GM23338 (cell line): Measurements from ENCODE around the gene SUN2.

ENCODE experiments used
- CREB1 ChIP-seq: fragments of 250-450 bp; sonication (Bioruptor Pico); IDR thresholded peaks from 2 replicates; pipeline ENCODE4 v1.5.0; 2020; ENCODE audit warnings: low read depth, mild to moderate bottlenecking, moderate library complexity
- CTCF ChIP-seq, 2 experiments: fragments of 200-600 bp in 1 of 2; sonication (generic) in 1 of 2; conservative IDR thresholded peaks; 2 replicates each; pipeline versions ENCODE4 v1.5.1 to v1.6.1; 2016 to 2017; ENCODE audit warnings: antibody characterized with exemption in 2 of 2, low read depth in 2 of 2, mild to moderate bottlenecking in 2 of 2, moderate library complexity in 1 of 2
- ETS1 ChIP-seq: IDR thresholded peaks from 2 replicates; pipeline ENCODE4 v1.6.1; 2016; ENCODE audit warnings: antibody characterized with exemption
- EZH2 ChIP-seq: fragments of 200-600 bp; sonication (generic); IDR thresholded peaks from one replicate; pipeline ENCODE4 v1.8.0; 2017; ENCODE audit warnings: antibody characterized with exemption, mild to moderate bottlenecking, low read depth; ENCODE audit not compliant: unreplicated experiment
- EZH2phosphoT487 ChIP-seq: fragments of 200-600 bp; sonication (generic); IDR thresholded peaks from one replicate; pipeline ENCODE4 v1.8.1; 2018; ENCODE audit warnings: antibody characterized with exemption; ENCODE audit not compliant: unreplicated experiment
- JUNB ChIP-seq: IDR thresholded peaks from one replicate; pipeline ENCODE4 v1.6.1; 2016; ENCODE audit warnings: antibody characterized with exemption; ENCODE audit not compliant: unreplicated experiment
- NANOG ChIP-seq: IDR thresholded peaks from 2 replicates; pipeline ENCODE4 v1.6.1; 2016; ENCODE audit warnings: antibody characterized with exemption, borderline replicate concordance
- POLR2AphosphoS5 ChIP-seq: IDR thresholded peaks from 2 replicates; pipeline ENCODE4 v1.6.1; 2016; ENCODE audit warnings: antibody characterized with exemption, low read depth
- REST ChIP-seq: IDR thresholded peaks from one replicate; pipeline ENCODE4 v1.6.1; 2018; ENCODE audit warnings: antibody characterized with exemption; ENCODE audit not compliant: unreplicated experiment
- STAT1 ChIP-seq: IDR thresholded peaks from one replicate; pipeline ENCODE4 v1.6.1; 2016; ENCODE audit warnings: antibody characterized with exemption; ENCODE audit not compliant: unreplicated experiment

GRCh38 chr22:38736257-38736570 is 19.6 kb downstream of the SUN2 start:
- TF ChIP-seq CTCF (conservative IDR thresholded peaks at IDR 0.05; ENCODE audit: low read depth in 2 of 2) = no peak
- TF ChIP-seq POLR2AphosphoS5 = no peak
- no peak for TF ChIP-seq REST
- TF ChIP-seq EZH2 = no peak
- no peak for TF ChIP-seq NANOG
- TF ChIP-seq CREB1 (CRISPR knock-in tag) = no peak
- no peak for TF ChIP-seq ETS1
- TF ChIP-seq STAT1 = no peak
- no peak for TF ChIP-seq EZH2phosphoT487
- TF ChIP-seq JUNB = no peak
